Activated effector memory CD4-positive, alpha-beta T cell treated with Interleukin-2 at 50 U/mL for 16 hours (primary cell): Measurements from ENCODE around the gene RFPL1.
A peak's percentile ranks its signal among the peaks of the same experiment; 100 is the strongest.

Experiments
- DNase-seq: peaks from one replicate; pipeline ENCODE4 v3.0.0-alpha.2; 2020

RFPL1 gene

GRCh38 chr22:29443861-29444792 is 5.7 kb downstream of the RFPL1 start:
- DNase-seq, result no peak

GRCh38 chr22:29445508-29445907 is 7.1 kb downstream of the RFPL1 start:
- no peak for DNase-seq

GRCh38 chr22:29447906-29448305 is 9.5 kb downstream of the RFPL1 start:
- no peak for DNase-seq

GRCh38 chr22:29449296-29449875 is 11.0 kb downstream of the RFPL1 start:
- DNase-seq, result no peak

- no peak for DNase-seq
Observed at GRCh38 chr22:29450222-29450621, 11.8 kb downstream of the RFPL1 start.

- DNase-seq, result no peak
Observed at GRCh38 chr22:29451863-29452262, 13.5 kb downstream of the RFPL1 start.

GRCh38 chr22:29454276-29454675 is 15.9 kb downstream of the RFPL1 start:
- no peak for DNase-seq

- no peak for DNase-seq
Observed at GRCh38 chr22:29456211-29456671, 17.9 kb downstream of the RFPL1 start.

GRCh38 chr22:29457730-29458129 is 19.3 kb downstream of the RFPL1 start:
- no peak for DNase-seq

GRCh38 chr22:29458551-29458950 is 20.2 kb downstream of the RFPL1 start:
- DNase-seq, result no peak

- DNase-seq, result no peak
Observed at GRCh38 chr22:29459773-29460172, 21.4 kb downstream of the RFPL1 start.

- DNase-seq, result no peak
Observed at GRCh38 chr22:29461263-29461662, 22.9 kb downstream of the RFPL1 start.

- no peak for DNase-seq
Observed at GRCh38 chr22:29463629-29464028, 25.2 kb downstream of the RFPL1 start.

GRCh38 chr22:29464581-29464980 is 26.2 kb downstream of the RFPL1 start:
- no peak for DNase-seq

- no peak for DNase-seq
Observed at GRCh38 chr22:29469755-29470154, 31.4 kb downstream of the RFPL1 start.

- peak; percentile 65 for DNase-seq
Observed at GRCh38 chr22:29470159-29470855, 31.9 kb downstream of the RFPL1 start.

- DNase-seq, result no peak
Observed at GRCh38 chr22:29473001-29473400, 34.6 kb downstream of the RFPL1 start.

GRCh38 chr22:29475550-29475949 is 37.2 kb downstream of the RFPL1 start:
- DNase-seq, result no peak

- no peak for DNase-seq
Observed at GRCh38 chr22:29476116-29476515, 37.7 kb downstream of the RFPL1 start.

- no peak for DNase-seq
Observed at GRCh38 chr22:29477723-29478318, 39.4 kb downstream of the RFPL1 start.

GRCh38 chr22:29478326-29479276 is 40.2 kb downstream of the RFPL1 start:
- DNase-seq, result no peak
